Sigmoid colon (tissue), 7 donors: Measurements from ENCODE around the gene EHF. TPM values are rescaled to one million over a fixed set of nuclear protein-coding genes. Genes with fewer than 3 reads are reported as not detected.

Source experiments
- DNase-seq: peaks from one replicate; pipeline ENCODE4 v3.0.0-alpha.2; 2019
- H3K27ac ChIP-seq, 4 donors: fragments of 200-600 bp; sonication (generic); one replicate each; pipeline ENCODE4 v1.5.1; 2016 to 2019; ENCODE audit warnings: mild to moderate bottlenecking in 1 of 4
- H3K27me3 ChIP-seq, 3 donors: fragments of 200-600 bp; sonication (generic); one replicate each; pipeline ENCODE4 v1.5.1; 2019; ENCODE audit warnings: mild to moderate bottlenecking in 1 of 3
- H3K36me3 ChIP-seq, 4 donors: fragments of 200-600 bp; sonication (generic); one replicate each; pipeline ENCODE4 v1.5.1; 2016 to 2019
- H3K4me1 ChIP-seq, 4 donors: fragments of 200-600 bp; sonication (generic); one replicate each; pipeline ENCODE4 v1.5.1; 2017 to 2019
- H3K4me3 ChIP-seq, 4 donors: fragments of 200-600 bp; sonication (generic); one replicate each; pipeline ENCODE4 v1.5.1; 2017 to 2019; ENCODE audit warnings: mild to moderate bottlenecking in 2 of 4, moderate library complexity in 1 of 4
- H3K9me3 ChIP-seq, 4 donors: fragments of 200-600 bp in 3 of 4; sonication (generic) in 3 of 4; one replicate each; pipeline versions ENCODE4 v1.5.1 to v1.6.1; 2013 to 2019
- EP300 ChIP-seq, 4 donors: sonication (generic); formaldehyde crosslinking; IDR thresholded peaks; one replicate each; pipeline ENCODE4 v1.6.1; 2017; ENCODE audit warnings: antibody characterized with exemption in 4 of 4
- POLR2A ChIP-seq, 2 donors: fragments of 450-650 bp; IDR thresholded peaks; one replicate each; pipeline ENCODE4 v1.6.1; 2016; ENCODE audit warnings: antibody characterized with exemption in 2 of 2, mild to moderate bottlenecking in 2 of 2, moderate library complexity in 2 of 2
- POLR2AphosphoS5 ChIP-seq, 4 donors: sonication (generic); formaldehyde crosslinking; IDR thresholded peaks; one replicate each; pipeline ENCODE4 v1.6.1; 2017; ENCODE audit warnings: antibody characterized with exemption in 4 of 4
- WGBS, 2 donors: extraction: QIAGEN DNeasy Blood & Tissue Kit; methylation state at CpG; one replicate each; pipeline ENCODE4 v1.1.7; 2013; 5-methylcytosine and 5-hydroxymethylcytosine counted together
- intact Hi-C: fragments of 100-400 bp; cut with DNase I; formaldehyde crosslinking; loops from one replicate; pipeline ENCODE4 v1.15.1; 2023
- polyA plus RNA-seq, 3 donors: library from polyadenylated mRNA; stranded (reverse); fragments of 200-250 nt; gene quantifications; one replicate each; pipeline ENCODE4 v1.2.3, GENCODE V29; 2013
- total RNA-seq, 4 donors: library from RNA; depleted of rRNA; stranded (reverse); fragments of >200 nt; gene quantifications; one replicate each; pipeline ENCODE4 v1.1.0, GENCODE V29; 2016
- TF ChIP-seq, protein P1 (sequence below), 4 experiments: fragments of 450-650 bp in 3 of 4; fragments of 200-600 bp in 1 of 4; IDR thresholded peaks; one replicate each; pipeline ENCODE4 v1.5.1; 2016 to 2019; ENCODE audit warnings: antibody characterized with exemption in 4 of 4, mild to moderate bottlenecking in 3 of 4, moderate library complexity in 2 of 4
- donor health status: healthy with polysubstance abuse.
- donor health status: Bipolar disorder and iron deficiency.
- donor health status: healthy.

The EHF gene
- total and polyA plus RNA-seq, 7 donors, result 1.4 to 151 (median 60.7) TPM; not detected in 2

DNA sequence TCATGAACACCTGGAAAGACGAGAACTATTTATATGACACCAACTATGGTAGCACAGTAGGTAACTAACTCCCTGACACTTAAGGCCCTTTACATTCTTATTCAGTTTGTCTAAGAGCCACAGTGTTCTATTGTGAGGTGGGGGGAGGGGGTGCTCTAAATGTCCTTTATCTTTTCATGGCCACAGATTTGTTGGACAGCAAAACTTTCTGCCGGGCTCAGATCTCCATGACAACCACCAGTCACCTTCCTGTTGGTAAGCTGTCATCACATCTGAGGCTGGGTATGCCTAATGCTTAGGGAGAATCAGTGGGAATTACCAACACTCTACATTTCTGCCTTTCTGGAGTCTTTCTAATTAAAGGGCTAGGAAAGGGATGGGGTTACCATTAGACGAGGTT is 30.7 kb downstream of the EHF start:
- DNase-seq, result no peak
- Histone ChIP-seq H3K9me3 (no peaks in the 10 kb centered on the region), H3K4me3 (no peak overlapping the region), H3K27me3 (no peaks in the 10 kb centered on the region), H3K36me3 (no peaks in the 10 kb centered on the region), H3K27ac (no peak overlapping the region), H3K4me1 (no peaks in the 10 kb centered on the region)
- intact Hi-C loops, result no loop called here
- TF ChIP-seq POLR2A (IDR thresholded peaks at IDR 0.05) (no peak), POLR2AphosphoS5 (IDR thresholded peaks at IDR 0.05) (no peak), EP300 (IDR thresholded peaks at IDR 0.05) (no peak)
- TF ChIP-seq, protein P1, sequence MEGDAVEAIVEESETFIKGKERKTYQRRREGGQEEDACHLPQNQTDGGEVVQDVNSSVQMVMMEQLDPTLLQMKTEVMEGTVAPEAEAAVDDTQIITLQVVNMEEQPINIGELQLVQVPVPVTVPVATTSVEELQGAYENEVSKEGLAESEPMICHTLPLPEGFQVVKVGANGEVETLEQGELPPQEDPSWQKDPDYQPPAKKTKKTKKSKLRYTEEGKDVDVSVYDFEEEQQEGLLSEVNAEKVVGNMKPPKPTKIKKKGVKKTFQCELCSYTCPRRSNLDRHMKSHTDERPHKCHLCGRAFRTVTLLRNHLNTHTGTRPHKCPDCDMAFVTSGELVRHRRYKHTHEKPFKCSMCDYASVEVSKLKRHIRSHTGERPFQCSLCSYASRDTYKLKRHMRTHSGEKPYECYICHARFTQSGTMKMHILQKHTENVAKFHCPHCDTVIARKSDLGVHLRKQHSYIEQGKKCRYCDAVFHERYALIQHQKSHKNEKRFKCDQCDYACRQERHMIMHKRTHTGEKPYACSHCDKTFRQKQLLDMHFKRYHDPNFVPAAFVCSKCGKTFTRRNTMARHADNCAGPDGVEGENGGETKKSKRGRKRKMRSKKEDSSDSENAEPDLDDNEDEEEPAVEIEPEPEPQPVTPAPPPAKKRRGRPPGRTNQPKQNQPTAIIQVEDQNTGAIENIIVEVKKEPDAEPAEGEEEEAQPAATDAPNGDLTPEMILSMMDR (IDR thresholded peaks at IDR 0.05), result no peak
- WGBS, 2 donors, result 61 to 78% methylated on average over 3 of the region's 3 CpGs

DNA sequence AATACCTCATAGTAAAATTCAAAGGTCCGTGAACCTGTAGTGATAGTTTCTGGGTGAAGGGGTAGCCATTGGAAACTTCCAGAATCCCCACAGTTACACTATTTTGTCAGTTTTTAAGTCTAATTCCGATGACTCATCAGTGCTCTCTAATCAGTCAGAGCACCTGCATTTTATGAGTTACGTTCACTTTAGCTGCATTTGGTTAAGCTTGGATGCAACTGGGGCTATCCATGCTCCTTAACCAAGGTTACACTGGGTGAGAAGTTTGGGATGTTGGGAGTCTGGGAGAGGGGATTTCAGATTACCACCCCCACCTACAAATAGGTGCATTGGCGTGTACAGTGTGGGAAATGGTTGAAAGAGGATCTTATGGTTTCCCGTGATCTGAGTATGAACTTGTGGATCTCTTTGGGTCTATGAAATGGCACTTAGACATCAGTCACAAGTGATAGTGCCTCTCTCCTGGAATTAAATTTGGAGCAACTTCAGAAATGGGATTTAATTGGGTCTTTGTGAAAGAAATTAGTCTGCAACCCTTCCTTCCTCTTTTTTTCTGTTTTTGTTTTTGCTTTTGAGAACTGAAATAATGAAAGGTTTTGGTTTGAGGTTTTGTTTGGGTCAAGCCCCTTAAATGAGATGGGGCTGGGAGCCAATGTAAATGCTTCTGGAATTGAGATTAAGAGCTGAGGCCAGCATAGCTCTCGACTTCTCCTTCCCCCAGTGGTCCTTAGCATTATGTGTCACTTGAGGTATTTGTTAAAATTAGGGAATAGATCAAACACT is 31.5 kb downstream of the EHF start:
- intact Hi-C loops, result no loop called here
- H3K36me3 ChIP-seq, result no peaks in the 10 kb centered on the region
- WGBS, 2 donors, result 63 to 78% methylated on average over 6 of the region's 6 CpGs

DNA sequence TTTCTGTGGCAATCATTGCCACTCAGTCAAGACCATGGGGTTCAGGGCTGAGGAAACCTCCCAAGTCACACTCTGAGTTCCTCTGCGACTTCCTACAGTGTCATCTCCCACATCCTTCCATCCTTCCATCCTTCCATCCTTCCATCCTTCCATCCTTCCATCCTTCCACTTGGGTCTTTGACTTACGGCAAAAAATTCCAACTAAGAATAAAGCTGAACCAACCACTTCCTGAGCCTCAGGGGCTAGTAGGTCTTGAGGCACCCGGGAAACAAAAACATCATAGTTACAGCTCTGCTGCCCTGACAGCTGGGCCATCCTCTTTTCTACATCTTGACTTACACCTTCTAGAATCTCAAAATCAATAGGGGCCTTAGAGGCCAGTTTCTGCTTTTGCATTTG is 32.1 kb downstream of the EHF start:
- H3K36me3 ChIP-seq, result no peaks in the 10 kb centered on the region
- DNase-seq, result no peak
- no peaks in the 10 kb centered on the region for H3K27me3 ChIP-seq
- H3K4me1 ChIP-seq, result no peaks in the 10 kb centered on the region
- no peak overlapping the region for H3K4me3 ChIP-seq
- TF ChIP-seq POLR2AphosphoS5 (IDR thresholded peaks at IDR 0.05) (no peak), EP300 (IDR thresholded peaks at IDR 0.05) (no peak), POLR2A (IDR thresholded peaks at IDR 0.05) (no peak)
- TF ChIP-seq, protein P1 (IDR thresholded peaks at IDR 0.05), result no peak
- 73 to 85% methylated on average over 3 of the region's 3 CpGs for WGBS, 2 donors
- intact Hi-C loops, result no loop called here
- no peaks in the 10 kb centered on the region for H3K9me3 ChIP-seq
- H3K27ac ChIP-seq, result no peak overlapping the region

More for the DNA sequence above, 31.5 kb downstream of the EHF start:
- Histone ChIP-seq H3K4me3 (no peak overlapping the region), H3K4me1 (no peaks in the 10 kb centered on the region), H3K27ac (no peak overlapping the region), H3K27me3 (no peaks in the 10 kb centered on the region), H3K9me3 (no peaks in the 10 kb centered on the region)
- DNase-seq, result no peak
- TF ChIP-seq EP300 (IDR thresholded peaks at IDR 0.05) (no peak), POLR2A (IDR thresholded peaks at IDR 0.05) (no peak), POLR2AphosphoS5 (IDR thresholded peaks at IDR 0.05) (no peak)
- TF ChIP-seq, protein P1 (IDR thresholded peaks at IDR 0.05), result no peak

DNA sequence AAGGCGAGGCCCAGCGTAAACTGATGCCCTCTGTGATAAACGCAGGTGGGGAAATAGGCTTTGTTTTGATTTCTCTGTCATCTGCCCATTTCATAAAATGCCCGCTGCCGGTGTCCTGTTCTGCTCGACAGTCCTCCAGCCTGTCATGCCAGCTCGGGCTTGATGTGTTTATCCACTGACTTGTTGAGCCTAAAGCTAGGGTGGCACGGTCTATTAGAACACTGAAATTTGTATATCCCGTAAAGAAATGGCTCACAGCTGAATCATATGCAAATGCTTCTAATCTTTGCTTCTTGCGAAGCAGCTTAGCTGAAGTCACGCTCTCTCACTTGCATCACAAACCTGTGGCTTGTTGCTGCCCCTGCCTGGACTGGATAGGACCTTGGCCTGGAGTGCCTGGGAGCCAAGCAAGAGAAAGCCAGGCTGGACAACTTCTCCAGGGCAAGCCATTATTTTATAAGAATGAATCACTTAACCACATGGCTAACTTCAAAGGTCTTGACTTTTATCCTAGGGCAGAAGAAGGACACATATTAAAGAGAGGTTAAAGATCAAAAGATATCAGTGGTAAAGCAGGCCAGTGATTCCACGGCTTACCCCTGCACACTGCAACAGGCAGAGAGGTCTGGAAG is 33.1 kb downstream of the EHF start:
- intact Hi-C loops, result no loop called here
- Histone ChIP-seq H3K4me3 (no peak overlapping the region), H3K4me1 (no peaks in the 10 kb centered on the region), H3K27me3 (no peaks in the 10 kb centered on the region), H3K27ac (no peak overlapping the region), H3K36me3 (no peaks in the 10 kb centered on the region), H3K9me3 (no peaks in the 10 kb centered on the region)
- TF ChIP-seq EP300 (IDR thresholded peaks at IDR 0.05) (no peak), POLR2AphosphoS5 (IDR thresholded peaks at IDR 0.05) (no peak), POLR2A (IDR thresholded peaks at IDR 0.05) (no peak)
- TF ChIP-seq, protein P1 (IDR thresholded peaks at IDR 0.05), result no peak
- 20 to 69% methylated on average over 12 of the region's 12 CpGs for WGBS, 2 donors
- DNase-seq, result no peak
